GM12891 (cell line): Measurements from ENCODE around the gene ZDHHC19.

Experiments
- POLR2A ChIP-seq: IDR thresholded peaks from 2 replicates; pipeline ENCODE4 v1.6.1; 2011; ENCODE audit warnings: low read depth, low read length, control low read depth
- POLR2AphosphoS5 ChIP-seq: IDR thresholded peaks from 2 replicates; pipeline ENCODE4 v1.6.1; 2011; ENCODE audit warnings: low read depth, low read length, control low read depth

- TF ChIP-seq POLR2A (no peak), POLR2AphosphoS5 (no peak)
These were observed 33.2 kb downstream of the ZDHHC19 start for GRCh38 chr3:196177967-196178366.
